NCI-H2227 treated with DMSO at 0.1 percent for 48 hours (cell line): ENCODE data around the gene DYSF.

Source experiments
- DNase-seq: peaks from one replicate; lab custom pipeline; 2025; lab: John Stamatoyannopoulos, UW

Gene DYSF

DNA sequence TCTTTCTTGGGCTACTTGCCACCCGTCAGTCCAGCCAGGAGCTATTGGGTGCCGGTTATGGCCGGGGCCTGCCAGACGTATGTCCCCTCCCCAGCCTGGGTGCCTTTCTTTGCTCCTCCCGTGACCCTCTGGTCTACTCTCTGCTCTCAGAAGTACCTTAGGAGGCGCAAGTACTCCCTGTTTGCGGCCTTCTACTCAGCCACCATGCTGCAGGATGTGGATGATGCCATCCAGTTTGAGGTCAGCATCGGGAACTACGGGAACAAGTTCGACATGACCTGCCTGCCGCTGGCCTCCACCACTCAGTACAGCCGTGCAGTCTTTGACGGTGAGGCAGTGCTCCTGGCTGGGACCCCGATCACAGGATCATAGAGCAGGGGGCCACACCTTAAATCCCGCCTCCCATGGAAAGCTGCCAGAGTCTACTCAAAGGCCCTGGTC, 99.5 kb downstream of the DYSF start:
- no peak for DNase-seq

DNA sequence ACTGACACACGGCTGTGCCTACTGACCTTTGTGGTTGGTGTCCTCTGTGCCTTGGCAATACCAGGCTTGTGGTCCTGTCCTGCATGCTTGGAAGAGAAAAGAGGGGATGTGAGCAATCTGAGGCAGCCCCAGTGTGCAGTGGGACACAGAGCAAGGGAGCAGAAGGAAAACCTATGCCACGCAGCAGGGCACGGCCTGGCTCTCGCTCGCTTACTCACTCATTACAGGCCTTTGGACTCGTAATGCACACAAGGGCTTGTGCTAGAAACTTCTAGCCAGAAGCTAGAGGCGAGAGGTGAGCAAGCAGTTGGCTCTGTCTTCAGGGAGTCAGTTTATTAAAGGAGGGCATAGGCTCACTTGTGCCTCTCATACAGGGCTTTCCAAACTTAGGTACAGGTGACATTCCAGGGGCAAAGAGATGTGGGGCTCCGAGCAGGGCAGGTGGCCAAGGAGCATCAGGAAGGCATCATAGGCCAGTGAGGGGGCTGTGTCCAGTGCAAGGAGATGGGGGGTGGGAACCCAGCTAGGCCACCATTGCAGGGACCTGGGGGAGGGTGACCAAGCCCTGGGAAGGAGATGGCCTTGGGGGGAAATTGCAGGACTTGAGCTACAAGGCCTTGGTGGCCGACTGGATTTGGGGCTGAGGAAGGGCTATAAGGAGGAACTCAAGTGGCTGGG, 100.8 kb downstream of the DYSF start:
- DNase-seq: no peak

DNA sequence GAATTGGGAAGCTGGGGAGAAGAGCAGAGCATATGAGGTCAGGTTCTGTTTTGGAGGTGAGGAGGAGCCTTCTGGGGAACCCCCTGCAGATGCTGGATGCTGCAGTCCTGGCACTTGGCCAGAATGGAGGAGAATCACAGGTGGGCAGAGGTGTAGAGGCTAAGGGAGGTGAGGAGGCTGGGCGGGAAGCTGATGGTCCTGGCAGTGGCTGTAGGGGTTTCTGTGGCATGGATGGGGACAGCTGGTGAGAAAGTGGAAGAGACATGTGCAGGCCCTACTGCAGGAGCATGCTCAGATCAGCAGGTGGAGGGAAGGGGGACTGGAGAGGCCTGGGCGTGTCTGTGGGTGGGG, 101.3 kb downstream of the DYSF start:
- no peak for DNase-seq

GRCh38 chr2:71555798-71556454, 102.6 kb downstream of the DYSF start:
- no peak for DNase-seq

GRCh38 chr2:71556692-71557250, 103.4 kb downstream of the DYSF start:
- DNase-seq: no peak

- no peak for DNase-seq
Observed at GRCh38 chr2:71557321-71557720, 104.0 kb downstream of the DYSF start.

DNA sequence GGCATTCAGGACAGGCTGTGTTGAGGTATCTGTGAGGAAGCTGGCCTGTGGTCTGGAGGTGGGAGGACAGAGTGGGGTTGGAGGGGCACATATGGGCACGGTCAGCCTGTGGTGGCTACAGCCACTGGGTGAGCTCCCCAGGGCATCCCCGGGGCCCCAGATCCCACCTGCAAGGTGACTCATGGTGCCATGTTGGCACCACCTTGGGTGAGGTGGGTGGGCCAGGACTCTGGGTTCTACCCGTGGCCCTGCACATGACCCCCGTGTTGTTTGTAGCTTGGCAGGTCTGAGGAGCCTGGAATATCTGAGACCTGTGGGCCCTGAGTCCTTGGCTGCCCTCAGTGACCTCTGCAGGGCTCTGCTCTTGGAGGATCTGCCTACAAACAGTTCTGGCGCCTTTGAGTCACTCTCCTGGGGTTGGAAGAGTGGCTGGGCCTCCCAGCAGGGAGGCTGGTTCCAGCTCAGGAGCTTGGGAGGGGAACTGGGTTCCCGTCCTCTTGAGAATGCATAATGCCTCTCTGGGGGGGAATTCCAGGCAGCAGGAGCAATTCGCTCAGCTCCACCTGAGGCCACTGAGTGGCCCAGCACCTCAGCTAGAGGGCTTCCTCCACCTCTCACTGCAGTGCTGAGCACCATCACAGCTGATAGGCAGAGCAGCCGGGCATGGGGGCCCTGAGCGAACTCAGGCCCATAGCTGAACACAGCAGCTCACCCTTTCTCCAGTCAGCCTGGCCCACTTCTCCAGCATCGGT, 105.1 kb downstream of the DYSF start:
- DNase-seq: no peak

DNA sequence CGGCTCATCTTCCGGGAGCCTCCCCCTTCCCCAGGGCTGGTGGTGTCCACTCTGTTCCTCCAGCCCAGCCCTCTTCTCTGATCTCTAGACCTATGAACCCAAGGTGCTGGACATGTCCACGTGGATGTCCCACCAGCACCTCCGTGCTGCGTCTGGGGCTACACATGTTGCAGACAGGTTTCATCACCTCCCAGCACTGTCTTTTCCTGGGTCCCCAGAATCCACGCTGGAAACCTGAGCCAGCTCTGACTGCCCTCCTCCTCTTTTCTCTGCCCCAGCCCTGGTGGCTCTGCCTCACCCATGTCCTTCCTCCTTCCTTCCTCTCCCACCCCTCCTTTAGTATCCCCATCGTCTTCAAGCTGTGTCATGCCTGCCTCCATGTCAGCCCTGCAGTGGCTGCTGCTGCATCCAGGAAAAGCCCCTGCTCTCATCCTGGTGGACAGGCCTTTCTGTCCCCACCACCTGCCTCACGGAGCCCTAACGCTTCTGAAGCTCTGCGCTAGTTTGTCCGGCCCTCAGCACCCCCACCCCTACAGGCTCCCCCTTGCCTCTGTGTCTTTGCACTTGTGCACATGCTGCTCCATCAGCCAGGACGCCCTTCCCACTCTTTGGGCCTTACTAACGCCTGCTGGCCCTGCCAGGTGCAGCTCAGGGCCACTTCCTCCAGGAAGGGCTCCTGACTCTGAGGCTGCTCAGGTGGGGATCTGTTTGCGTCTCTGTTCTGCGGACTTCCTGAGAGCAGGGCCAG, 105.9 kb downstream of the DYSF start:
- no peak for DNase-seq

GRCh38 chr2:71559828-71560637, 106.7 kb downstream of the DYSF start:
- DNase-seq: no peak

DNA sequence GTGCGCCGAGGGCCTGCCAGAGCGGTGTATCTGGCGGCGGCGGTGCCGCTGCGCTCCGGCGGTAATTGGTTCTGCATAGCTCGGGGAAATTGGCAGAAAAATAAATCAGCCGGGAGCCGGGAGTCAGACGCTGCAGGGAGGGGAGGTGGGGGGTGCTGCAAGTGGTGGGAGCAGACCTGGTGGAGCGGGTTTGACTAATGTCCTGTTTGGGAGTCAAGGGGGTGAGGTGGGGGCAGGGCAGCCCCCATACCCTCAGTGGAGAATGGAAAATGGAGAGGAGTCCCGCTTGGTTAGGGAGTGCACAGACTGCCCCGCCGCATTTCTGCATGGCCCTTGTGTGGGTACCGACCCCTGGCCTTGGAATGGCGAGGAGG, 107.3 kb downstream of the DYSF start:
- DNase-seq: peak; percentile 31

- no peak for DNase-seq
Observed at GRCh38 chr2:71561441-71562267, 108.3 kb downstream of the DYSF start.

DNA sequence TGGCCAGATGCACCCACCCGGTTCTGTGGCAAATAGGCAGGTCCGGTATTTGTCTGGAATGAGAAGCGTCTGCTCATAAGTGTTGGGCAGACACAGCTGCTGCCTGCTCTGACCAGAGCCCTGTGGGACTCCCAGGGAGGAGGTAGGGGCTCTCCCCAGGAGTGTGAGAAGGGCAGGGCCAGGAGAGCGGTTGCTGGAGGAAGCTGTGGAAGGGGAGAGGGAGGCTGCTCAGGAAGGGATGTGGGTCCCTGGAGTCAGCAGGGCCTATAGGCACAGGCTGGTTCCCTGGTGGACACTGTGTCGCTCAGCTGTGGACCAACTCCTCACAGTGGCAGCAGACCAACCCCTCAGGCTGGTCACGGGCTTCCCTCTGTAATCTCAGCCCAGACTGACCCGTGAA, 109.2 kb downstream of the DYSF start:
- no peak for DNase-seq

DNA sequence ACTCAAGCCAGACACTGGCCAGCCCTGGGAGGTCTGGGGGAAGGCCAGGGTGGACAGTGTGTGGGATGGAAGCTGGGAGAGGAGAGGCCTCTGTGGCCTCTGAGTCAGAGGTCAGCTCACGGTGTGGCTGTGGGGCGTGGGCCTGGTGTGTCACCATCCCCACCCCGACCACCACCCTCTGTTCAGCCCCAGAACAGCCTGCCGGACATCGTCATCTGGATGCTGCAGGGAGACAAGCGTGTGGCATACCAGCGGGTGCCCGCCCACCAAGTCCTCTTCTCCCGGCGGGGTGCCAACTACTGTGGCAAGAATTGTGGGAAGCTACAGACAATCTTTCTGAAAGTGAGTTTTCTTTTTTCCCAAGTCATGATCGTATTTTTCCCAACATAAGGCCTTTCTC, 110.5 kb downstream of the DYSF start:
- DNase-seq: no peak

- no peak for DNase-seq
Observed at GRCh38 chr2:71564361-71564760, 111.0 kb downstream of the DYSF start.

- no peak for DNase-seq
Observed at GRCh38 chr2:71564790-71565189, 111.4 kb downstream of the DYSF start.

GRCh38 chr2:71566372-71566771, 113.0 kb downstream of the DYSF start:
- DNase-seq: no peak

DNA sequence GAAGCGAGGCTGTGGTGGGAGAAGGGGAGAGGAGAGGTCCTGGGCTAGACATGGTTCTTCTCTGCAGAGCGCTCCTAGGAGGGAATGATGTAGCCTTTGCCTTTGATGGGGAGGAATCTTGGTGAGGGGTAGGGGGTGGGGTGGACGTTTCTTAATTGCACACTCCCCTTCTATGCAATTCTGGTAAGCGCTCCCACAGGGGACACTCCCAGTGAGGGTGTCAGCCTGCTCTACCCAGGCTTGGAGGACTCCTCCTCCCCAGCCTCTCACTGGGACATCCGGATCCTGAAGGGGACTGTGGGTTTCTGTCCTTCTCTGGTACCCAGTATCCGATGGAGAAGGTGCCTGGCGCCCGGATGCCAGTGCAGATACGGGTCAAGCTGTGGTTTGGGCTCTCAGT, 114.3 kb downstream of the DYSF start:
- no peak for DNase-seq

- no peak for DNase-seq
Observed at GRCh38 chr2:71568103-71568502, 114.7 kb downstream of the DYSF start.

- DNase-seq: no peak
Observed at GRCh38 chr2:71570511-71570910, 117.2 kb downstream of the DYSF start.

- DNase-seq: no peak
Observed at GRCh38 chr2:71570951-71571460, 117.6 kb downstream of the DYSF start.
